ENCODE data around the gene PIK3AP1. TPM values are rescaled to one million over a fixed set of nuclear protein-coding genes. Genes with fewer than 3 reads are reported as not detected.

The PIK3AP1 gene
- total and polyA plus RNA-seq, 2 of the 4 experiments (the other 2 are of a cell fraction): under 0.01 to 0.14 TPM

GRCh38 chr10:96658844-96659243 is 61.5 kb downstream of the PIK3AP1 start:
- Histone ChIP-seq H2AK9ac (replicated peaks; ENCODE audit: low read depth, low read length, poor library complexity) (no peak overlapping the region), H3K4me1 (ENCODE audit: control insufficient read depth, insufficient read depth, low read length) (no peaks in the 10 kb centered on the region), H3K23ac (ENCODE audit: low read depth, low read length) (no peak overlapping the region), H3K4me2 (ENCODE audit: low read depth, low read length) (no peak overlapping the region), H4K91ac (ENCODE audit: insufficient read depth, low read depth, low read length) (no peak overlapping the region), H2BK120ac (ENCODE audit: low read depth, low read length) (no peak overlapping the region), H3K79me1 (ENCODE audit: low read depth in 1 of 2, low read length in 2 of 2) (no peaks in the 10 kb centered on the region), H2BK5ac (ENCODE audit: low read depth, low read length, poor library complexity, severe bottlenecking) (no peak overlapping the region), H3K36me3 (ENCODE audit: control insufficient read depth, insufficient read depth, low read length) (no peaks in the 10 kb centered on the region), H2BK15ac (ENCODE audit: low read depth, low read length) (no peak overlapping the region), H4K5ac (ENCODE audit: low read depth, low read length) (no peak overlapping the region), H3K9ac (ENCODE audit: low read depth, low read length) (no peak overlapping the region), H3K18ac (ENCODE audit: low read depth, low read length) (no peak overlapping the region), H2BK20ac (ENCODE audit: low read depth, low read length) (no peak overlapping the region), H3K27me3 (ENCODE audit: control insufficient read depth, insufficient read depth, low read length) (peaks cover 3% of the 10 kb centered on the region), H3K4ac (ENCODE audit: low read depth, low read length) (no peak overlapping the region), H3K56ac (ENCODE audit: extremely low read depth, insufficient read depth, low read length) (no peak overlapping the region), H3K4me3 (ENCODE audit: insufficient read depth, low read depth, low read length) (no peak overlapping the region), H4K8ac (ENCODE audit: low read depth in 2 of 2, low read length in 2 of 2) (no peak overlapping the region), H2AK5ac (ENCODE audit: low read depth, low read length) (no peak overlapping the region), H3K27ac (ENCODE audit: insufficient read depth, low read length) (no peak overlapping the region), H2AFZ (replicated peaks; ENCODE audit: low read length, poor library complexity) (no peak overlapping the region), H3K9me3 (ENCODE audit: control insufficient read depth, insufficient read depth, low read length) (no peaks in the 10 kb centered on the region), H3K14ac (replicated peaks; ENCODE audit: low read depth, low read length) (no peak overlapping the region), H3K9me1 (ENCODE audit: insufficient read depth, low read length) (no peaks in the 10 kb centered on the region), H4K20me1 (ENCODE audit: insufficient read depth, low read length) (no peaks in the 10 kb centered on the region)
- no peak for DNase-seq
- no peak for ATAC-seq (ENCODE audit: low read depth)
- dilution Hi-C loops (cut with HindIII; ENCODE audit: low sequenced_read_pairs, unreplicated experiment): no loop called here
- in situ Hi-C loops (cut with MboI; ENCODE audit: low sequenced_read_pairs): no loop called here
- CTCF ChIA-PET: no interaction called here
- WGBS, 2 experiments (ENCODE audit: extremely low coverage in 2 of 2, insufficient read length in 1 of 2): 57% methylated on average over 3 of the region's 3 CpGs; no CpG with 5 or more reads in 1 of the 2 experiments
- BruUV-seq (replicated peaks): no TSS peak
- intact Hi-C loops (cut with micrococcal nuclease): no loop called here
- no peak for TF ChIP-seq MAZ (IDR thresholded peaks at IDR 0.05; ENCODE audit: borderline replicate concordance, low read depth, low read length)
- no peak for TF ChIP-seq CEBPB (IDR thresholded peaks at IDR 0.05; ENCODE audit: low read depth, low read length)
- no peak for TF ChIP-seq RFX5 (IDR thresholded peaks at IDR 0.05; ENCODE audit: low read depth, low read length)
- no peak for TF ChIP-seq FOS (IDR thresholded peaks at IDR 0.05; ENCODE audit: low read depth, low read length)
- no peak for TF ChIP-seq BHLHE40 (IDR thresholded peaks at IDR 0.05; ENCODE audit: low read depth, low read length)
- TF ChIP-seq SMC3 (IDR thresholded peaks at IDR 0.05; ENCODE audit: low read depth, low read length): no peak
- no peak for TF ChIP-seq MXI1 (IDR thresholded peaks at IDR 0.05; ENCODE audit: borderline replicate concordance, low read depth, low read length)
- TF ChIP-seq CHD1 (IDR thresholded peaks at IDR 0.05; ENCODE audit: low read depth, low read length): no peak
- no peak for TF ChIP-seq MAFK (IDR thresholded peaks at IDR 0.05; ENCODE audit: low read depth, low read length)
- no peak for TF ChIP-seq POLR2A (IDR thresholded peaks at IDR 0.05; ENCODE audit: low read depth, low read length)
- TF ChIP-seq USF2 (IDR thresholded peaks at IDR 0.05; ENCODE audit: low read depth, low read length): no peak
- POLR2A ChIA-PET (ENCODE audit: unreplicated experiment): no interaction called here
